Epithelial cell of esophagus (primary cell): Measurements from ENCODE around the gene SLC41A3.
A peak's percentile ranks its signal among the peaks of the same experiment; 100 is the strongest.
"Not testable (repeated sequence)": the region's sequence is repeated elsewhere in the genome, so short reads cannot be mapped to it uniquely, and the experiment has no call there.

Source experiments
- DNase-seq: peaks from one replicate; pipeline ENCODE4 v3.0.0; 2010; ENCODE audit warnings: low read depth
- H3K4me3 ChIP-seq: 2 replicates; pipeline ENCODE4 v1.5.1; 2011; ENCODE audit warnings: mild to moderate bottlenecking, low read length, control low read depth
- CTCF ChIP-seq: IDR thresholded peaks from 2 replicates; pipeline ENCODE4 v1.5.1; 2011; ENCODE audit warnings: low read depth, mild to moderate bottlenecking, low read length, control low read depth, inconsistent platforms; ENCODE audit not compliant: insufficient read depth; ENCODE audit errors: missing control alignments

SLC41A3 gene

GRCh38 chr3:125967156-125967555 is 116.8 kb downstream of the SLC41A3 start:
- TF ChIP-seq CTCF, result no peak
- peak; percentile 69 for DNase-seq
- H3K4me3 ChIP-seq, result no peak overlapping the region

- no peak overlapping the region for H3K4me3 ChIP-seq
- no peak for DNase-seq
- TF ChIP-seq CTCF, result no peak
Observed at GRCh38 chr3:125965505-125965904, 118.4 kb downstream of the SLC41A3 start.

- not testable (repeated sequence) for DNase-seq, H3K4me3 ChIP-seq
Observed at GRCh38 chr3:125963834-125964233, 120.1 kb downstream of the SLC41A3 start.

GRCh38 chr3:125961289-125961589 is 122.7 kb downstream of the SLC41A3 start:
- H3K4me3 ChIP-seq, result no peak overlapping the region
- DNase-seq, result no peak
- TF ChIP-seq CTCF, result no peak

- no peak for DNase-seq
- TF ChIP-seq CTCF, result no peak
- no peak overlapping the region for H3K4me3 ChIP-seq
Observed at GRCh38 chr3:125960456-125961288, 123.3 kb downstream of the SLC41A3 start.

GRCh38 chr3:125960066-125960424 is 123.9 kb downstream of the SLC41A3 start:
- no peak for TF ChIP-seq CTCF
- H3K4me3 ChIP-seq, result no peak overlapping the region
- no peak for DNase-seq

GRCh38 chr3:125959317-125960065 is 124.4 kb downstream of the SLC41A3 start:
- TF ChIP-seq CTCF, result no peak
- no peak for DNase-seq
- no peak overlapping the region for H3K4me3 ChIP-seq
